BLaER1 treated with 17β-estradiol and CSF1 and Interleukin-3, amounts not matched to agents 10 nM and 100 nM (cell line): ENCODE data around the gene USP4.
"Not testable (repeated sequence)": the region's sequence is repeated elsewhere in the genome, so short reads cannot be mapped to it uniquely, and the experiment has no call there.

Experiments
- H3K27ac ChIP-seq, 11 experiments: shearing (Covaris generic); formaldehyde crosslinking; 2 replicates each; pipeline ENCODE4 v1.8.1; 2022
- H3K27me3 ChIP-seq, 11 experiments: shearing (Covaris generic); formaldehyde crosslinking; 2 replicates each; pipeline ENCODE4 v1.8.1; 2022
- H3K36me3 ChIP-seq, 11 experiments: shearing (Covaris generic); formaldehyde crosslinking; 2 replicates each; pipeline ENCODE4 v1.8.1; 2022
- H3K4me1 ChIP-seq, 10 experiments: shearing (Covaris generic); formaldehyde crosslinking; 2 replicates each; pipeline ENCODE4 v1.8.1; 2022
- H3K4me2 ChIP-seq, 11 experiments: shearing (Covaris generic); formaldehyde crosslinking; 2 replicates each; pipeline ENCODE4 v1.8.1; 2022
- H3K4me3 ChIP-seq, 10 experiments: shearing (Covaris generic); formaldehyde crosslinking; 2 replicates each; pipeline ENCODE4 v1.8.1; 2022
- H3K9ac ChIP-seq, 11 experiments: shearing (Covaris generic); formaldehyde crosslinking; 2 replicates each; pipeline ENCODE4 v1.8.1; 2022
- H3K9me3 ChIP-seq, 11 experiments: shearing (Covaris generic); formaldehyde crosslinking; replicated peaks in 1 of 11; 2 replicates each; pipeline ENCODE4 v1.8.1; 2022
- H4K20me1 ChIP-seq, 11 experiments: shearing (Covaris generic); formaldehyde crosslinking; 2 replicates each; pipeline ENCODE4 v1.8.1; 2022
- Cebpa-rat ChIP-seq, 11 experiments: shearing (Covaris generic); IDR thresholded peaks; 2 replicates each; pipeline ENCODE4 v1.8.1; 2022

USP4 gene

DNA sequence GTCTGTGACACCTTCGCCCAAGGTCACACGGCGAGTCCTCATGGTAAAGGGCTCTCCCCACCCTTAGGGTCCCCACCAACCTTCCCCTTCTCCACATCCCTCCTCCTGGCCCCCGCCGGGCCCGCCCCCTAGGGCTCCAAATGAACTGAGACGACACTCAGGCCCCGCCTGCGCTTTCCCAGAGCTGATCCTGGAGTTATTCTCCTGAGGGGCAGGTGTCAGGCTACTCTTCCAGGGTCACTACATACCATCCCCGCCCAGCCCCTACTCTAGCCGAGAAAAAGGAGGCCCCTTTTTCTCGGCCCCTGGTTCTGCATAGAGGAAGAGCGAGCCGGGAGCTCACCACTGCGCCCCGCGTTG lies 292 bp downstream of the USP4 start:
- Histone ChIP-seq H3K36me3 (peaks cover 30 to 42% (median 33%) of the 10 kb centered on the region in 11 experiments), H3K27me3 (no peaks in the 10 kb centered on the region), H4K20me1 (peaks cover 7 to 43% (median 31%) of the 10 kb centered on the region in 11 experiments; a peak in 17 of 22 replicates), H3K9me3 (no peaks in the 10 kb centered on the region), H3K4me1 (peaks cover 55 to 83% (median 71%) of the 10 kb centered on the region in 10 experiments), H3K4me2 (peak overlapping the region; percentile 79 to 98 (median 88)), H3K4me3 (peak overlapping the region; percentile 65 to 89 (median 82)), H3K9ac (peak overlapping the region; percentile 85 to 98 (median 91)), H3K27ac (peak overlapping the region; percentile 93 to 100 (median 97))
- TF ChIP-seq Cebpa-rat (IDR thresholded peaks at IDR 0.05), result no peak

DNA sequence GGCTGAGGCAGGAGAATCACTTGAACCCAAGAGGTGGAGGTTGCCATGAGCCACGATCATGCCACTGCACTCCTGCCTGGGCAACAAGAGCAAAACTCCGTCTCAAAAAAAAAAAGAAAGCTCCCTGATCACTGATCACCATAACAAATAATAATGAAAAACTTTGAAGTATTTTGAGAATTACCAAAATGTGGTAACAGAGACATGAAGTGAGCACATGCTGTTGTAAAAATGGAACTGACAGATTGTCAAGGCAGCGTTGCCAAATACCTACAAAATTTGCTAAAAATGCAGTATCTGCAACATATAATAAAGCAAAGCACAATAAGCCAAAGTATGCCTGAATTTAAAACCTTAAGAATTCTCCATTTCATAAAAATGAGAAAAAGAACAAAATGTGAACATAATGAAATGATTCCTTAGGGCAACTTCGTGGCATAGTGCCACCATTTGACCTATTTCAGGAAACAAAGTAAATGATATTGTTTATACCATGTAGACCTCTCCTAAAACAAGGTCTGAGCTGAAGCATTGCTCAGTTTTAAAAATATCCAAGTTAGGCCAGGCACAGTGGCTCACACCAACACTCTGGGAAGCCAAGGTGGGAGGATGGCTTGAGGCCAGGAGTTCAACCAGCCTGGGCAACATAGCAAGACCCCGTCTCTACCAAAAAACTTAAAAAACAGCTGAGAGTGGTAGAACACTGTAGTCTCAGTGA lies 5.8 kb downstream of the USP4 start:
- Histone ChIP-seq H3K4me2 (peak overlapping the region in 8 of 11 experiments; percentile 56 to 98 (median 78); a peak in 14 of 22 replicates), H3K9ac (peak overlapping the region in 5 of 11 experiments; percentile 11 to 69 (median 61); a peak in 8 of 22 replicates), H3K36me3 (peaks cover 84 to 97% (median 88%) of the 10 kb centered on the region in 11 experiments), H3K9me3 (no peaks in the 10 kb centered on the region), H3K27me3 (no peaks in the 10 kb centered on the region), H3K4me1 (peaks cover 14 to 87% (median 53%) of the 10 kb centered on the region in 10 experiments), H3K27ac (peak overlapping the region; percentile 28 to 81 (median 64); a peak in 19 of 22 replicates), H4K20me1 (peaks cover 19 to 96% (median 51%) of the 10 kb centered on the region in 11 experiments; a peak in 17 of 22 replicates), H3K4me3 (peak overlapping the region in 1 of 10 experiments; percentile 6; a peak in 2 of 20 replicates)
- TF ChIP-seq Cebpa-rat (IDR thresholded peaks at IDR 0.05), result no peak

DNA sequence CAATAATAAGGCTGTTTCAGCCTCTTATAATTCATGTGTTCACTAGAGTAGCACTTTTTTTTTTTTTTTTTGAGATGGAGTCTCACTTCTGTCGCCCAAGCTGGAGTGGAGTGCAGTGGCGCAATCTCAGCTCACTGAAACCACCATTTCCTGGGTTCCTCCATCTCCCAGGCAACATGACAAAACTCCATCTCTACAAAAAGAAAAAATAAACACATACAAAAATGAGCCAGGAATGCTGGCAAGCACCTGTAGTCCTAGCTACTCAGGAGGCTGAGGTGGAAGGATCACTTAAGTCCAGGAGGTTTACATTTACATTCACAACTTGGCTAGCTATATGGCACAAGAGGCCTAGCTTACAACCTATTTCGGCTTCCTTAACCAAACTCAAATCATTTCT lies 6.8 kb downstream of the USP4 start:
- Histone ChIP-seq H3K9me3 (no peaks in the 10 kb centered on the region), H4K20me1 (peaks cover 22 to 100% (median 61%) of the 10 kb centered on the region in 11 experiments; a peak in 18 of 22 replicates), H3K4me1 (peaks cover 4 to 78% (median 44%) of the 10 kb centered on the region in 10 experiments), H3K27me3 (no peaks in the 10 kb centered on the region), H3K9ac (peak overlapping the region in 10 of 11 experiments; percentile 11 to 70 (median 50); a peak in 15 of 22 replicates), H3K36me3 (peaks cover 94 to 100% (median 97%) of the 10 kb centered on the region in 11 experiments), H3K27ac (peak overlapping the region; percentile 28 to 81 (median 65); a peak in 20 of 22 replicates), H3K4me2 (peak overlapping the region; percentile 3 to 98 (median 64); a peak in 20 of 22 replicates), H3K4me3 (peak overlapping the region in 5 of 10 experiments; percentile 6 to 45 (median 6); a peak in 7 of 20 replicates)
- TF ChIP-seq Cebpa-rat (IDR thresholded peaks at IDR 0.05), result peak in 9 of 11 experiments; percentile 39 to 80 (median 48); a peak in 7 of 22 replicates

DNA sequence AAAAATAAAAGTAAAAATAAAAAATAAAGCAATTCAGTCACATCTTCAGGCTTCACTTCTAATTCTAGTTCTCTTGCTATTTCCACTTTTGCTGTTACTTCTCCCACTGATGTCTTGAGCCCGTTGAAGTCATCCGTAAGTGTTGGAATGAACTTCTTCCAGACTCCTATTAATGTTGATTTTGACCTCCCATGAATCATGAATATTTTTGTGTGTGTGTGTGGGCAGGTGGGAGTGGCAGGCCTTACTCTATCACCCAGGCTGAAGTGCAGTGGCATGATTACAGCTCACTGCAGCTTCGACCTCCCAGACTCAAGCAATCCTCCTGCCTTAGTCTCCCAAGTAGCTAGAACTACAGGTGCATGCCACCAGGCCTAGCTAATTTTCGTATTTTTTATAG lies 10.7 kb downstream of the USP4 start:
- peaks cover 99 to 100% (median 100%) of the 10 kb centered on the region in 11 experiments for H3K36me3 ChIP-seq
- no peak for TF ChIP-seq Cebpa-rat (IDR thresholded peaks at IDR 0.05)
- H3K27me3 ChIP-seq, result no peaks in the 10 kb centered on the region

DNA sequence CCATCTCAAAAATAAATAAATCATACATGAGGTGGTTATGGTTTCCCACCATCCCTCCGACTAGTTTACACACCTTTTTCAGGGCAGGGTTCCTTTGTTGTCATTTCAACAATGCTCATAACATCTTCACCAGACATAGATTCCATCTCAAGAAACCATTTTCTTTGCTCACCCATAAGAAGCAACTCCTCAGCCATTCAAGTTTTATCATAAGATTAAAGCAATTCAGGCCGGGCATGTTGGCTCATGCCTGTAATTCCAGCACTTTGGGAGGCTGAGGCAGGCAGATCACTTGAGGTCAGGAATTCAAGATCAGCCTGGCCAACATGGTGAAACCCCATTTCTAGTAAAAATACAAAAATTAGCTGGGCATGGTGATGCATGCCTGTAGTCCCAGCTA lies 11.5 kb downstream of the USP4 start:
- not testable (repeated sequence) for H3K4me2 ChIP-seq, H3K9me3 ChIP-seq, H3K27me3 ChIP-seq, H3K9ac ChIP-seq, H3K4me3 ChIP-seq
- Histone ChIP-seq H3K27ac (peak overlapping the region in 1 of 11 experiments; percentile 13; a peak in 1 of 22 replicates), H3K4me1 (peaks cover 0 to 31% (median 14%) of the 10 kb centered on the region in 10 experiments; a peak in 18 of 20 replicates), H3K36me3 (peaks cover 99 to 100% (median 100%) of the 10 kb centered on the region in 11 experiments), H4K20me1 (peaks cover 9 to 100% (median 69%) of the 10 kb centered on the region in 11 experiments; a peak in 20 of 22 replicates)

More for the DNA sequence above, 10.7 kb downstream of the USP4 start:
- H3K4me1 ChIP-seq, result peaks cover 0 to 40% (median 22%) of the 10 kb centered on the region in 10 experiments; a peak in 18 of 20 replicates
- no peak overlapping the region for H3K9ac ChIP-seq
- H4K20me1 ChIP-seq, result peaks cover 9 to 100% (median 60%) of the 10 kb centered on the region in 11 experiments; a peak in 19 of 22 replicates
- H3K4me2 ChIP-seq, result no peak overlapping the region
- H3K9me3 ChIP-seq, result no peaks in the 10 kb centered on the region
- no peak overlapping the region; a peak in 1 of 22 replicates for H3K27ac ChIP-seq
- H3K4me3 ChIP-seq, result no peak overlapping the region

DNA sequence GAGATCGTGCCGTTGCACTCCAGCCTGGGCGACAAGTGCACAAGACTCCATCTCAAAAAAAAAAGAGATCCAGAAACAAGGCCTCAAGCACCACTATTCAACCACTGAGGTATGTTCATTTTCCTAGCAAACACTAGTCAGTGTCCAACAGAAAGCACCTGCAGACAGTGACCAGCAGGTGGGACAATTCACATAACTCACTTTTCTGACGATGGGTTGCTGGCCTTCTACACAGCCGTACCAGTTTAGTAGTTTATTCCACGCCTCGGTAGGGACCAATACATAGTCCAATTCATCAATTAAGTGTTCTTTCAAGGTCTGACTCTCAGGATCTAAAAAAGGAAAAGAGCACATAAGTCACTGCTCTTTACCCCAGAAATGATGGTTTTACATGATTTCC lies 12.4 kb downstream of the USP4 start:
- Histone ChIP-seq H3K9ac (no peak overlapping the region), H3K4me2 (no peak overlapping the region), H3K27me3 (no peaks in the 10 kb centered on the region), H3K4me1 (peaks cover 0 to 23% (median 5%) of the 10 kb centered on the region in 10 experiments; a peak in 15 of 20 replicates), H4K20me1 (peaks cover 12 to 100% (median 76%) of the 10 kb centered on the region in 11 experiments; a peak in 20 of 22 replicates), H3K36me3 (peaks cover 100% of the 10 kb centered on the region in 11 experiments), H3K4me3 (no peak overlapping the region), H3K9me3 (no peaks in the 10 kb centered on the region), H3K27ac (no peak overlapping the region)
- no peak for TF ChIP-seq Cebpa-rat (IDR thresholded peaks at IDR 0.05)

DNA sequence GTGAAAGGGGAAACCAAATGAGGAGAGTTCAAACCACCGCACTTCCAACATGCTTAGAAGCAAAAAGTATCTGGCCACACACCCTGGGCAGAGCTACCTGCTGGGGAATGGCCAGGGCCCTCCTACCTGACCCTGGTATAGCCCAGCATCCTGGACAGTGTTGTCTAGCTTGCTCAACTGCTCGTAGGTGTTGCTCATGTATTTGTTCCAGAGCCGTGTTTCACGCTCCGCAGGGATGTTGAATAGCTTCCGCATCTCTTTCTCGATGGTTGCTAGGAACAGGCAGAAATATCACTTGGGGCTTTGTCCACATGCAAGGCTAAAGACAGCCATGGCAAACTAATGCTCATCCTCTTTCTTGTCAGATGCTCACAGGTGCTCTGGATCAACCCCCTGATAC lies 15.1 kb downstream of the USP4 start:
- Histone ChIP-seq H4K20me1 (peaks cover 22 to 100% (median 97%) of the 10 kb centered on the region in 11 experiments; a peak in 20 of 22 replicates), H3K9me3 (no peaks in the 10 kb centered on the region), H3K27me3 (no peaks in the 10 kb centered on the region), H3K36me3 (peaks cover 100% of the 10 kb centered on the region in 11 experiments), H3K4me2 (no peak overlapping the region), H3K9ac (peak overlapping the region in 1 of 11 experiments; percentile 28; a peak in 1 of 22 replicates), H3K4me3 (no peak overlapping the region), H3K27ac (no peak overlapping the region), H3K4me1 (peaks cover 0 to 7% (median 0%) of the 10 kb centered on the region in 10 experiments; a peak in 3 of 20 replicates)
- TF ChIP-seq Cebpa-rat (IDR thresholded peaks at IDR 0.05), result no peak

DNA sequence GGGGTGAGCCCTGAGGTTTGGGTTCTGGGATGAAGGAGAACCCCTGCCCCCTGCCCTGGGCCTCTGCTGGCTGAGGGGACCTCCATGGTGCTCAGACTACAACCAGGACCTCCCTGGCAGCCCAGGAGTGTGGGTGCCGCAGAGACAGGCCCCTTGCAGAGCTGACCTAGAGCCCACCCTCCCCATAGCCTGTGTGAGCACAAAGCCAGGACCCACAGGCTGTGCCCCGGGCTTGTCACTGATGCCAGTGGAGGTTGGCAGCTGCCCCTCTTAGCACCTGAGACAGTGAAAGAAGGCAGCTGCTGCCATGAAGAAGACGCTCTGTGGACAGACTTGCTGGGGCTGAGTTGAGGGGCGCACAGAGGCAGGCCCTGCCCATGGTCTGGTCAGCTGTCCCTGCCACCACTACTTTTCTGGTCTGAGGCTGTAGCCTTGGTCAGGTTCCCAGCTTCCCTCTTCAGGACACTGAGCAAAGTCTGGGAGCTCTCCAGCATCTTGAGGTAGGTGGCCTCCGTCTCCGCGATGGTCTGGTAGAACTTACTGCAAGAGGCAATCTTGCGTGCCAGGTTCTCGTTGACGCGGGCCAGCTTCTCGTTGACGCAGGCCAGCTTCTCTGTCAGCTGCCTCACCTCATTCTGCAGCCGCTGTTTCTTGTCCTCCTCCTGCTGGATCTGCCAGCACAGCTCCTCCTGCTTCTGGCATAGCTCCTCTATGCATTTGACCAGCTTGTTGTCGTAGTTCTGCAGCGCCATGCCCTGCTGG lies 23.0 kb downstream of the USP4 start:
- H3K4me1 ChIP-seq, result peaks cover 0 to 19% (median 11%) of the 10 kb centered on the region in 10 experiments; a peak in 16 of 20 replicates
- H4K20me1 ChIP-seq, result peaks cover 7 to 99% (median 56%) of the 10 kb centered on the region in 11 experiments; a peak in 19 of 22 replicates
- H3K36me3 ChIP-seq, result peaks cover 99 to 100% (median 100%) of the 10 kb centered on the region in 11 experiments
- TF ChIP-seq Cebpa-rat (IDR thresholded peaks at IDR 0.05), result no peak
- H3K9ac ChIP-seq, result no peak overlapping the region
- no peaks in the 10 kb centered on the region for H3K9me3 ChIP-seq
- H3K27me3 ChIP-seq, result no peaks in the 10 kb centered on the region
- no peak overlapping the region for H3K4me3 ChIP-seq
- H3K27ac ChIP-seq, result no peak overlapping the region
- no peak overlapping the region for H3K4me2 ChIP-seq
